ENCODE data around the gene FAM222B. TPM values are rescaled to one million over a fixed set of nuclear protein-coding genes. Genes with fewer than 3 reads are reported as not detected.
A peak's percentile ranks its signal among the peaks of the same experiment; 100 is the strongest.

The FAM222B gene
- total and polyA plus RNA-seq, 12 donors, result 4.9 to 18.3 (median 13.4) TPM

GRCh38 chr17:28763137-28763799 is 79.3 kb downstream of the FAM222B start:
- TF ChIP-seq POLR2A (IDR thresholded peaks at IDR 0.05), result no peak
- TF ChIP-seq, protein P1, sequence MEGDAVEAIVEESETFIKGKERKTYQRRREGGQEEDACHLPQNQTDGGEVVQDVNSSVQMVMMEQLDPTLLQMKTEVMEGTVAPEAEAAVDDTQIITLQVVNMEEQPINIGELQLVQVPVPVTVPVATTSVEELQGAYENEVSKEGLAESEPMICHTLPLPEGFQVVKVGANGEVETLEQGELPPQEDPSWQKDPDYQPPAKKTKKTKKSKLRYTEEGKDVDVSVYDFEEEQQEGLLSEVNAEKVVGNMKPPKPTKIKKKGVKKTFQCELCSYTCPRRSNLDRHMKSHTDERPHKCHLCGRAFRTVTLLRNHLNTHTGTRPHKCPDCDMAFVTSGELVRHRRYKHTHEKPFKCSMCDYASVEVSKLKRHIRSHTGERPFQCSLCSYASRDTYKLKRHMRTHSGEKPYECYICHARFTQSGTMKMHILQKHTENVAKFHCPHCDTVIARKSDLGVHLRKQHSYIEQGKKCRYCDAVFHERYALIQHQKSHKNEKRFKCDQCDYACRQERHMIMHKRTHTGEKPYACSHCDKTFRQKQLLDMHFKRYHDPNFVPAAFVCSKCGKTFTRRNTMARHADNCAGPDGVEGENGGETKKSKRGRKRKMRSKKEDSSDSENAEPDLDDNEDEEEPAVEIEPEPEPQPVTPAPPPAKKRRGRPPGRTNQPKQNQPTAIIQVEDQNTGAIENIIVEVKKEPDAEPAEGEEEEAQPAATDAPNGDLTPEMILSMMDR (IDR thresholded peaks at IDR 0.05), result no peak
- Histone ChIP-seq H3K4me3 (no peak overlapping the region), H3K9me3 (replicated peaks in 1 of 3) (no peaks in the 10 kb centered on the region), H3K27me3 (no peaks in the 10 kb centered on the region), H3K4me1 (replicated peaks in 1 of 2) (peaks cover 0 to 5% of the 10 kb centered on the region in 2 donors), H3K27ac (peak overlapping the region in 1 of 5 donors; percentile 24), H3K36me3 (replicated peaks in 1 of 2) (peaks cover 0 to 14% of the 10 kb centered on the region in 2 donors)
- 71 to 95% (median 83%) methylated on average over 1 of the region's 1 CpG for WGBS, 4 donors
- no peak for DNase-seq
- intact Hi-C loops (cut with DNase I), result loop anchor here in 1 of 2 donors (5.0 kb wide), 1 partner anchor 134 kb away; the partner anchor contains the start of gene FLOT2

GRCh38 chr17:28760601-28761562 is 81.7 kb downstream of the FAM222B start:
- TF ChIP-seq POLR2A (IDR thresholded peaks at IDR 0.05), result no peak
- TF ChIP-seq, protein P1 (IDR thresholded peaks at IDR 0.05), result no peak
- no peaks in the 10 kb centered on the region for H3K9me3 ChIP-seq (replicated peaks in 1 of 3)
- DNase-seq, result peak; percentile 67 to 91 (median 79)
- peaks cover 0 to 5% of the 10 kb centered on the region in 2 donors for H3K4me1 ChIP-seq (replicated peaks in 1 of 2)
- no peak overlapping the region for H3K4me3 ChIP-seq
- no peak overlapping the region for H3K27ac ChIP-seq
- H3K36me3 ChIP-seq (replicated peaks in 1 of 2), result peaks cover 0 to 24% of the 10 kb centered on the region in 2 donors
- WGBS, 4 donors, result 37 to 47% (median 40%) methylated on average over 9 of the region's 9 CpGs
- no peaks in the 10 kb centered on the region for H3K27me3 ChIP-seq
- intact Hi-C loops (cut with DNase I), result loop anchor here in 1 of 2 donors (5.0 kb wide), 1 partner anchor 136 kb away; the partner anchor contains the start of gene FLOT2

GRCh38 chr17:28759256-28759865 is 83.2 kb downstream of the FAM222B start:
- H3K4me3 ChIP-seq, result no peak overlapping the region
- no peaks in the 10 kb centered on the region for H3K9me3 ChIP-seq (replicated peaks in 1 of 3)
- TF ChIP-seq POLR2A (IDR thresholded peaks at IDR 0.05), result no peak
- TF ChIP-seq, protein P1 (IDR thresholded peaks at IDR 0.05), result no peak
- H3K27ac ChIP-seq, result no peak overlapping the region
- H3K27me3 ChIP-seq, result no peaks in the 10 kb centered on the region
- peaks cover 0 to 24% of the 10 kb centered on the region in 2 donors for H3K36me3 ChIP-seq (replicated peaks in 1 of 2)
- no peak for DNase-seq
- H3K4me1 ChIP-seq (replicated peaks in 1 of 2), result peaks cover 0 to 5% of the 10 kb centered on the region in 2 donors
- 78 to 94% (median 85%) methylated on average over 11 to 18 of the region's 18 CpGs for WGBS, 4 donors
- intact Hi-C loops (cut with DNase I), result loop anchor here in 1 of 2 donors (10.0 kb wide), 2 partner anchors 85 to 155 kb away; partner anchors contain the start of gene FAM222B
